Measurements from ENCODE around the gene NRP2.

Gene NRP2

DNA sequence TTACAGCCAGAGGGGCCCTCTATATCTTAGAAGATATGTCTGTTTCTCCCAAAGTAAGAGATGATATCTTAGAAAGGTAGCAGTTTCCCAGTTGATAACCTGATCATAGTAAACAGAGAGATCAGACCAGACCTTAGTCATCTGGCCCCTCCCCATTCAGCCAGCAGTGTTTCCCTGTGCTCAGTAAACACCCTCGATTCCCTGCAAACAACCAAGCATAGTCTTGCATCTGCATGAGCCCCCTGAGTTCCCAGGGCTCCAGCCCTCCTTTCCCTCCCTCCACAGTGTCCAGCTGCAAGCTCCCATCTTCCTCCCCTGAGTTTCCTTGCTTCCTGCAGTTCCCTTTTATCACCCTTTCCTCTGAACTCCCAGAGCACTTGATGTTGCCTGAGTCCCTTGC is 20.3 kb downstream of the NRP2 start:
- no peak for FAIRE-seq
- TF ChIP-seq POLR2AphosphoS5 (IDR thresholded peaks at IDR 0.05; ENCODE audit: low read depth, low read length) (no peak), TAF1 (IDR thresholded peaks at IDR 0.05; ENCODE audit: borderline replicate concordance, low read depth, low read length) (no peak), POLR2A (IDR thresholded peaks at IDR 0.05; ENCODE audit: low read depth, low read length) (no peak)

DNA sequence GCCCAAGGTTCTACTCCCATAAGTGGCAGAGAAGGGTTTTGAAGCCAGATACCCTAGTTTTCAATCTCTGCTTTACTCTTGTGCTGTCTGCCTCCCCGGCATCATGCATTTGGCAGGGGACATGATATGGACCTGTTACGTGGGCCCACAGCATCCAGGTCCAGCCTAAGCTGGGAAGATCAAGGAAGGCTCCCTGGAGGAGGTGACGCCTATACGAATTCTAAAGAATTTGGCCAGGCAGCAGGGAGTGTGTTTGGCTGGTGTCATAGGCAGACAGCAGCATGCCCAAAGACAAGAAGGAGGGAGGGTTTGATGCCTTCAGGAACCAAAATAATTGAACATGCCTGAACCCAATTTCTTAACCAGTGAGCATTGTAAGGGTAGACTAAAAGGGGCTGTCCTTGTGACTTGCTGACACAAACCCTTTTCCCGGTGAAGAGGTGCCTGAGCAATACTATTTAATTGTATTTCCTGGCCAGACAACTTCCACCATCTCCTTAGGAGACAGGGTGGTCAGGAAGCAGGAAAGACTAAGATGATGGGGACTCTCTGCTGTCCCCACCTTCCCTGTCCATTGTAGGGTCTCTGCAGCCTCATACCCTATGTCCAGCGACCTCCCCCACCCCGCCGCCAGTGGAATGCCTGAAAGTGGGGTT is 21.3 kb downstream of the NRP2 start:
- DNase-seq (ENCODE audit: insufficient read length) = no peak
- no peak for FAIRE-seq
- TF ChIP-seq TAF1 (IDR thresholded peaks at IDR 0.05; ENCODE audit: borderline replicate concordance, low read depth, low read length) (no peak), POLR2AphosphoS5 (IDR thresholded peaks at IDR 0.05; ENCODE audit: low read depth, low read length) (no peak), POLR2A (IDR thresholded peaks at IDR 0.05; ENCODE audit: low read depth, low read length) (no peak)

More for the DNA sequence above, 20.3 kb downstream of the NRP2 start:
- DNase-seq (ENCODE audit: insufficient read length) = no peak

DNA sequence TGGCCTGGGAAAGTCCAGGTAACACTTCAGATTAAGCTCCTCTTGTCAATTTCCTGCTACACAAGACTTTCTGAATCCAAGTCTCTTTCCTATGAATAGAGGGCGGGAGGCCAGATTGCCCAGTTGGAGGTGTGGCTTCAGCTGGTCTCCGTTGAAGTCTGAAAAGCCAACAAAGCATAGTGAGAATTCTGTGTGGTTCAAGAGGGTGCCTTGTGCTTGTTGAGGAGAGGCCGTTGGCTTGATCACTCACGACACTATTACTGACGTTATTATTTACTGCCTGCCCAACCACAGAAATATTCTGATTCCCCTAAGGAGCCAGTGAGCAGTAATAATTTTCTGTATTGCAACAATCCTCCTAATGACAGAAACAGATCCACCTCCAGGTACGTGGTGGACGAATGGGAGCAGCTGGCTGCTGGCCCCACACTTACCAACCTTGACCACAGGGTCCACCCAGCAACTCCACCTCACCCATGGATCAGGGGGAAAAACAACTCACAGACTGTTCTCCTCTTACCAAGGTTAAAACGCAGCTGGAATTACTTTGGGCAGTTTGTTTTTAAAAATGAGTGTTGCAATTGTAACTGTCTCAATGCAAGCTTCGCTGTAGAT is 21.9 kb downstream of the NRP2 start:
- DNase-seq (ENCODE audit: insufficient read length) (no peak), FAIRE-seq (no peak)
- no peak for TF ChIP-seq TAF1 (IDR thresholded peaks at IDR 0.05; ENCODE audit: borderline replicate concordance, low read depth, low read length)
- no peak for TF ChIP-seq POLR2A (IDR thresholded peaks at IDR 0.05; ENCODE audit: low read depth, low read length)
- no peak for TF ChIP-seq POLR2AphosphoS5 (IDR thresholded peaks at IDR 0.05; ENCODE audit: low read depth, low read length)

DNA sequence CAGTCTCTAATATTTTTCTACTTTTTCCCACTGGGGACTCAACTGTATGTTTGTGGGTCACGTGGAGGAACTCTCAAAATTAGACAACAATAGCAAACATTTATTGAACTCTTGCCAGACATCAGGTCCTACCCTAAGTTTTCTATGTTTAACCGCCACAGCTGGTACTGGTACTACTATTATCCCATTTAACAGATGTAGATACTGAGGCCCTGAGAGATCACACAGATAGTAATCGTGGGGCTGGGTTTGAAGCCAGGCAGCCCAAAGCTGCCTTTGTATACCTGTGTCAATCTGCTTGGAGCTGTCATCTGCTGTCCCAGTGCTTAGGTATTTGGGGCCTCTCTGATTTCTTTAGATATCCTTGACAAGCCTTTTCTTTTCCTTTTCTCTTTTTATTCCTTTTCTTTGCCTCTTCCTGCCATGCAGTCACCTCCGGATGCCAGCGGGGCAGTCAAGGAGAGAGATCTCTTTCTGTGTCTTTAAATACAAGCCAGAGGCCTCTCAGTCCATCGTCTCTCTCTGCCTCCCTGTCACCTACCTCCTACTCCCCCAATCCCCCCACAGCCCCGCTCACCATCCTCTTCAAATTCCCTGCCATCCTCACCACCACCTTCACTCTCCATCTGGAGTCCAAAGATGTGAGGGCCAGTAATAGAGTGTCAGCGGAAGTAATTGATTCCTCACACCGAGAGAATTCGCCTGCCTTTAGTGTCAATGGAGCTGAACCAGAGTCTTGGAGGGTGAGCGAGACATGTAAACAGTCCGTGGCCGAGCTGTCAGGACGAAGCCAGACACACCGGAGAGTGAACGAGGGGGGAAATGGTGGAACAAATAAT is 23.4 kb downstream of the NRP2 start:
- no peak for FAIRE-seq
- DNase-seq (ENCODE audit: insufficient read length) = no peak
- TF ChIP-seq TAF1 (IDR thresholded peaks at IDR 0.05; ENCODE audit: borderline replicate concordance, low read depth, low read length) (no peak), POLR2A (IDR thresholded peaks at IDR 0.05; ENCODE audit: low read depth, low read length) (no peak), POLR2AphosphoS5 (IDR thresholded peaks at IDR 0.05; ENCODE audit: low read depth, low read length) (no peak)

DNA sequence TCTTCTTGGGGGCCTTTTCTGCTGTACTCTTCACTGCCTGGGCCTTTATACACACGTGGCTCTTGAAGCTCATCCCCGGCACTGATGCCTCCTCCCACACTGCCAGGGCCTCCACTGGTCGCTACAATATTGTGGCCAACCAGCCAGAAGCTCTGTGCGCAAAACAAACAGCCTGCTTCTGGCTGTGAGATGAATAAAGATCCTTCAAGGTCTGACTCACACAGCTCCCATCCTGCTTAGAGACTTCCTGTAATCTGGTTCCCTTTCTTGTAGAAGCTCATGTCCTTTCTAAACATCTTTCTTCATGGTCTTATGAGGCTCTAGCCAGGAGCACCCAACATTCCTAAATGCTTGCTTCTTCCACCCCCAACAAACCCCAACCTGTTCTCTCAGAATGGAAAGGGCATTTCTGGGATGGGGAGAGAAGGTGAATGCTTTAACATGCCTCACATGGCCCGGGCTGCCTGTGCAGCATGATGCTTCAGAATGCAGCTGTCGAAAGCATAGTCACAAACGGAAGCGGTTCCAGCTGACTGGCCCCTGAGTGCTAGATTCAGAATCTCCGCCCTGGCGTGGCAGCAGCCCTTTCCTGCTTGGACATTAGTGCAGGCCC is 24.6 kb downstream of the NRP2 start:
- FAIRE-seq (peak; percentile 98), DNase-seq (ENCODE audit: insufficient read length) (peak; percentile 42)
- peak; percentile 90 for TF ChIP-seq POLR2A (IDR thresholded peaks at IDR 0.05; ENCODE audit: low read depth, low read length)
- TF ChIP-seq TAF1 (IDR thresholded peaks at IDR 0.05; ENCODE audit: borderline replicate concordance, low read depth, low read length) = peak; percentile 74; the same call in 1 of the 2 replicates
- 0 out of 2 replicates have a peak, but pooled peaks have one; percentile 67 for TF ChIP-seq POLR2AphosphoS5 (IDR thresholded peaks at IDR 0.05; ENCODE audit: low read depth, low read length)

DNA sequence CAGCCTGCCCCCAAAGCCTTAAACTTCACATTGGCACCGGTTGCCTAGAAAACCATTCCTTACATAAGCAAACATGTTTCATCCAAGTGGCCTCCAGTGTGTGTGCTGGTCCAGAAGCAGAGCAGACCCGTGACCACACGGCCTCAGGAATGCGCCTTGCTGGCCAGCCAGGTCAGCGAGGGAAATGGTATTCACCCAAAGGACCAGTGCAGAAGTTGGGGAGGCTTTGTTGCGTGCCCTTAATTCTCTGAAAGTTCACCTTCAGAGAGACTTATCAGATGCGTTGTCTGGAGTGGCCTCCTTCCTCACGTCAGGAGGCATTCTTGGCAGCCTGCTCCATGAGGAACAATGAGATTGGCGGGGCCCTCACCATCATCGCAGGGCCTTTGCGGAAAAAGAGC is 25.9 kb downstream of the NRP2 start:
- DNase-seq (ENCODE audit: insufficient read length) (no peak), FAIRE-seq (no peak)
- TF ChIP-seq POLR2A (IDR thresholded peaks at IDR 0.05; ENCODE audit: low read depth, low read length) (no peak), TAF1 (IDR thresholded peaks at IDR 0.05; ENCODE audit: borderline replicate concordance, low read depth, low read length) (no peak), POLR2AphosphoS5 (IDR thresholded peaks at IDR 0.05; ENCODE audit: low read depth, low read length) (no peak)

DNA sequence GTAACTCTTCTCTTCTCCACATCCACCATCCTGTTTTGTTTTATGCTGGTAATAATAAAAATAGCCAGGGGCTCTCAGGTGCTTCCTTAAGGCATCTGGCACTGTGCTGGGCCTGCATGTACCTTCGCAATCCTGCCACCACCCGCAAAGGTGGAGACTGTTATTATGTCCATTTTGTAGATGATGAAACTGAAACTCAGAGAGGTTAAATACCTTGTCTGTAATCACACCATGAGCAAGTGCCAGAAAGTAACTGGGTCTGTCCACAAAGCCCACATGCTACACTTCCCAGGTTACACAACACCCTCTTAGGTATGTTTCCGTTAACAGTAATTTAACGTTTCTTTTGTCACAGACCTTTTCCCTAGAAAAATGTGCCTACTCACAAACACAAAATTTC is 27.0 kb downstream of the NRP2 start:
- TF ChIP-seq POLR2A (IDR thresholded peaks at IDR 0.05; ENCODE audit: low read depth, low read length) (no peak), POLR2AphosphoS5 (IDR thresholded peaks at IDR 0.05; ENCODE audit: low read depth, low read length) (no peak), TAF1 (IDR thresholded peaks at IDR 0.05; ENCODE audit: borderline replicate concordance, low read depth, low read length) (no peak)
- no peak for DNase-seq (ENCODE audit: insufficient read length)
- no peak for FAIRE-seq

DNA sequence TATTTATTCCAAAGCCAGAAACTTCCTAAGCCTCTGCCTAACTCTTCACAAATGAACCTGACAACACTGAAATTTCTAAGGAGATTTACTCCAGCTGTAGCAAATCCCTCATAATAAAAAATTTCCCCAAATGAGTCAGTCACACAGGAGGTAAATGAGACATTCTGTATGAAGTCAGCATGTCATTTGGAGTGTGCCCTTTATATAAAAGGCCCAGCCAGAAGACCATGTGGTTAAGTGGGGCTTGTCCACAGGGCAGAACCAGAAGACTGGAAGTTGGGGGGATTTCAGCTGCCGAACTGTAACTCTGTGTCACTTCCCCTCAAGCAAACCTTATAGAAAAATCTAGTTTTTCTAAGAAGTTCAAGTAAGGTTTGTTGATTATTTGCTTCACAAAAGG is 30.2 kb downstream of the NRP2 start:
- no peak for DNase-seq (ENCODE audit: insufficient read length)
- no peak for TF ChIP-seq TAF1 (IDR thresholded peaks at IDR 0.05; ENCODE audit: borderline replicate concordance, low read depth, low read length)
- no peak for TF ChIP-seq POLR2A (IDR thresholded peaks at IDR 0.05; ENCODE audit: low read depth, low read length)
- TF ChIP-seq POLR2AphosphoS5 (IDR thresholded peaks at IDR 0.05; ENCODE audit: low read depth, low read length) = no peak
- FAIRE-seq = no peak

DNA sequence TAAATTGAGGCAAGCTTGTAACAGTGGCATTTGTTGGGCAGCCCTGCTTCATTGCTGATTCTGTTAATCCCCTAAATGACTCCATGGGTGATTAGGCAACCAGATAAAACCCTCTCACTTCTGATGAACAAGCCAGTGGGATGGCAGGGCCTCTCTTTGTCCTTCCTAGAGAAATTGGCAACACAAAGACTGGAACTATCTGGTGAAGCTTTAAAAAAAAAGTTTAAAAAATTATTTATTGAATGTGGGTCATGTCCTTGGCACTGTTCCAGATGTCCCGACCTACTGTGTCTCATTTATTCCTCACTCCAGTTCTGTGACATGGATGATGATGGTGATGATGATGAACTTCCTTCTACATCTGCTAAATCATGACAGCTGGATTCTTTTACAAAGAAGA is 30.8 kb downstream of the NRP2 start:
- FAIRE-seq (no peak), DNase-seq (ENCODE audit: insufficient read length) (no peak)
- TF ChIP-seq TAF1 (IDR thresholded peaks at IDR 0.05; ENCODE audit: borderline replicate concordance, low read depth, low read length) (no peak), POLR2A (IDR thresholded peaks at IDR 0.05; ENCODE audit: low read depth, low read length) (no peak), POLR2AphosphoS5 (IDR thresholded peaks at IDR 0.05; ENCODE audit: low read depth, low read length) (no peak)

DNA sequence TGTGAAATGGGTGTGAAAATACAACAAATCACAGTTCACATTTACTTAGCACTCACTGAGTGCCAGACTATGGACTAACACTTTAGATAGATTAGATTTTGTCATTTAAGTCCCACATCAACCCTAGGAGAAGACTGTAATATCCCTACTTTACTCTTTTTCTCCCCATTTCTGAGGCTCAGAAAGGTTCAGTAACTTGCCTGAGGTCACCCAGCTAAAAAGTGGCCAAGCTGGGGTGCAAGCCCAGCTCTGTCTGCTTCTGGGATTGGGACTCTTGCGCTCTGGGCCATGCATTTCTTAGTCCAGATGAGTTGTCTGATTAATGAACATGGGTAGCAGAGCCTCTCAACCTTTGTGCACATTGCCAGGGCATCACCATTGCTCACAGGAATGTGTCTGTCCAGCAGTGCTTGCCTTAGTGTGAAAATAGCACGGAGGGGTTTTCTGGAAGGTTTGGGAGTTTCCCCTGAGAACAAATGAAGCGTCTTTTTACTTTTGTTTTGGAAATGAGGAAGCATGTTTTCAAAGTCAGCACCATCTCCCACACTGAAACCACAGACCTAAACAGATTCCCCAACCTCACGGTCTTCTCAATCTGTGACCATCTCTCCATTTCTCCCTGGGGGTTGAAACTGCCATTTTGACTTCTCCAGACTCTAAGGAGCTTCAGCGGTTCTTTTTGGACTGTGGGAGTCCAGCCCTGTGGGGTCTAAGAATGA is 31.9 kb downstream of the NRP2 start:
- no peak for TF ChIP-seq POLR2A (IDR thresholded peaks at IDR 0.05; ENCODE audit: low read depth, low read length)
- peak; percentile 19 for DNase-seq (ENCODE audit: insufficient read length)
- peak; percentile 61 for FAIRE-seq
